SU-DHL-6 (cell line): ENCODE data around the gene TRIM23.

ENCODE experiments used
- CTCF ChIP-seq: fragments of 200-600 bp; sonication (generic); IDR thresholded peaks from one replicate; pipeline ENCODE4 v1.5.1; 2017; ENCODE audit warnings: antibody characterized with exemption, mild to moderate bottlenecking, low read length, moderate library complexity; ENCODE audit not compliant: insufficient read depth, poor library complexity, severe bottlenecking
- EZH2phosphoT487 ChIP-seq: fragments of 200-600 bp; sonication (generic), shearing (Covaris generic); conservative IDR thresholded peaks from 2 replicates; pipeline ENCODE4 v1.6.1; 2018; ENCODE audit warnings: mild to moderate bottlenecking, antibody characterized with exemption, low read length, moderate library complexity, mixed read lengths

DNA sequence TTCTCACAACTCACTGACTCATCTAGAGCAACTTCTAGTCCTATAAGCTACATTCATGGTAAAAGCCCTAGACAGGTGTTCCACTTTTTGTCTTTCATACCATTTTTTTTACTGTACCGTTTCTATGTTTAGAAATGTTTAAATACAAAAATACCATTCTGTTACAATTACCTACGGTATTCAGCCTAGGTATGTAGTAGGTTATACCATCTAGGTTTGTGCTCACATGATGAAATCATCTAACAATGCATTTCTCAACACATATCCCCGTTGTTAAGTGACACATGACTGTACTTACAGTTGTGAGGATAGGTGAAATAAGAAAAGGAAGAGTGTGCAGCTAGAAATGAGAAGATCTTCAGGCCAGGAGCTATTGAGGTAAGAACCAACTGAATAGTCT lies 67.4 kb downstream of the TRIM23 start:
- TF ChIP-seq CTCF: no peak
- TF ChIP-seq EZH2phosphoT487: no peak
